ENCODE measurements around the gene EIF4E.
"Not testable (repeated sequence)": the region's sequence is repeated elsewhere in the genome, so short reads cannot be mapped to it uniquely, and the experiment has no call there.

The EIF4E gene

DNA sequence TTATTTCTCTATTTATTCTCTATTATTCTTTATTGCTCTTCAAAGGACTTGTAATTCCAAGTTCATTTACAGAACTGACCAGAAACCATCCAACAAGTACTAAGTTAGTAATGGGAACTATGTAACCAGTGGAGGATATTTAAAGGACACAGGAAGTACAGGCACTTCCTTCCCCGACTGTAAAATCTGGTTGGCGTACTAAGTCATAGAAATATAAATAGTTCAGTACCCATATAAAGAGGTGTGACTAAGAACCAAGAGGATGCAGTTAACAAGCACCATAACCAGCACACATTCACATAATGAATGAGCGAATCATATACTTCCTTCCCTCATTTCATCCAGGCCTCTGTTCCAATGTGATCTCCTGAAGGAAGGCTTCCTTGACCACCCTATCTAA is 3.6 kb upstream of the EIF4E start:
- DNase-seq, result no peak

GRCh38 chr4:98930311-98930865 is 1.5 kb upstream of the EIF4E start:
- no peak for DNase-seq

- peak in 42 of 56 donors; percentile 14 to 87 (median 59) for DNase-seq
Observed at GRCh38 chr4:98929341-98930267, 671 bp upstream of the EIF4E start.

DNA sequence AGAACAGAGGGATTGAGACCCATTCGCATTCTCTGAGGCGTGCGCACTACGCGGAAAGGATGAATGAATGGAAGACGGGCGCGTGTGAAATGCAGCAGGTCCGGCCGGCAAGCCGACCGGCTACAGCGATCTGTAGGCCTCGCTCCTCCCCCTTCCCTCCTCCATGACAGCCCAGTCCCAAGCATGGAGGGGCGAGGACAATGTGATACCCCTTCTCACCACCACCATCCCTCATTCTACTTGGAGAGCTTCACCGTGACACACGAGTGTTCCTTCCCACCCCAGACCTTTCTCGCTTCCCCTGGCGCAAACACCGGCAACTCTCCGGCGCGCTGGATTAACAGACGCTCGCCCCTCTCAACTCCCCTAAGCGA is 815 bp downstream of the EIF4E start:
- DNase-seq, result peak in 47 of 56 donors; percentile 3 to 79 (median 55)

GRCh38 chr4:98926257-98926656 is 2.7 kb downstream of the EIF4E start:
- DNase-seq, result not testable (repeated sequence)

DNA sequence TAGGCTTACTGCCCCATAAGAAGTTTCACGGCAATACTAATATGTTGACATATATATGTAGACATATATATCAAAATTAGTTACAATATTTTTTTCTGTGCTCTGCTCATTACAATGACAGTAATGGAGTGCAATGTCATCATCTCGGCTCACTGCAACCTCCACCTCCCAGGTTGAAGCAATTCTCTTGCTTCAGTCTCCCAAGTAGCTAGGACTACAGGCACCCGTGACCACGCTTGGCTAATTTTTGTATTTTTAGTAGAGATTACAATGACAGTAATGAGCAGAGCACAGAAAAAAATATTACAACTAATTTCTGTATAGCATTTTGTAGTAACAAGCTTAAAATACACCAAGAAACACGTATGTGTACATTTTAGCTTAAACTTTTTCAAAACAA is 7.6 kb downstream of the EIF4E start:
- DNase-seq, result no peak

DNA sequence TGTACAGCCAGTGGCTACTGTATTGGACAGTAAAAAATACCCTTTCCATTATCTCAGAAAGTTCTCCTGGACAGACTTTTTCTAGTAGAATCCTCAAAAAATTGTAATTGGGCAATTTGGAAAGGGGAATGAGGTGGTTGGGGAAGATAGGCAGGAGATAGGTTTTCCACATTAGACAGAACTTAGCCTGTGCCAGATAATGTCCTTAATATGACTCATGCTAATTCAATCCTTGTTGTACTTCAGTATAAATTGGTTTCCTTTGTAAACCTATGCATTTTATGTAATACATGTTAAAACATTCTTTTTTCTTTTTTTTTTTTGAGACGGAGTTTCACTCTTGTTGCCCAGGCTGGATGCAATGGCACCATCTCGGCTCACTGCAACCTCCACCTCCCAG is 8.9 kb downstream of the EIF4E start:
- DNase-seq, result no peak

DNA sequence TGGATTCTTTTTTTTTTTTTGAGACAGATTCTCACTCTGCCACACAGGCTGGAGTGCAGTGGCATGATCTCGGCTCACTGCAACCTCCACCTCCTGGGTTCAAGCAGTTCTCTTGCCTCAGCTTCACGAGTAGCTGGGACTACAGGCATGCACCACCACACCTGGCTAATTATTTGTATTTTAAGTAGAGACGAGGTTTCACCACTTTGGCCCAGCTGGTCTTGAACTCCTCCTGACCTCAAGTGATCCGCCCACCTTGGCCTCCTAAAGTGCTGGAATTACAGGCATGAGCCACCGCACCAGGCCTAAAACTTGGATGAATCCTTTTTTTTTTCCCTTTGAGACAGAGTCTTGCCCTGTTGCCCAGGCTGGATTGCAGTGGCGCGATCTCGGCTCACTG is 18.2 kb downstream of the EIF4E start:
- not testable (repeated sequence) for DNase-seq

DNA sequence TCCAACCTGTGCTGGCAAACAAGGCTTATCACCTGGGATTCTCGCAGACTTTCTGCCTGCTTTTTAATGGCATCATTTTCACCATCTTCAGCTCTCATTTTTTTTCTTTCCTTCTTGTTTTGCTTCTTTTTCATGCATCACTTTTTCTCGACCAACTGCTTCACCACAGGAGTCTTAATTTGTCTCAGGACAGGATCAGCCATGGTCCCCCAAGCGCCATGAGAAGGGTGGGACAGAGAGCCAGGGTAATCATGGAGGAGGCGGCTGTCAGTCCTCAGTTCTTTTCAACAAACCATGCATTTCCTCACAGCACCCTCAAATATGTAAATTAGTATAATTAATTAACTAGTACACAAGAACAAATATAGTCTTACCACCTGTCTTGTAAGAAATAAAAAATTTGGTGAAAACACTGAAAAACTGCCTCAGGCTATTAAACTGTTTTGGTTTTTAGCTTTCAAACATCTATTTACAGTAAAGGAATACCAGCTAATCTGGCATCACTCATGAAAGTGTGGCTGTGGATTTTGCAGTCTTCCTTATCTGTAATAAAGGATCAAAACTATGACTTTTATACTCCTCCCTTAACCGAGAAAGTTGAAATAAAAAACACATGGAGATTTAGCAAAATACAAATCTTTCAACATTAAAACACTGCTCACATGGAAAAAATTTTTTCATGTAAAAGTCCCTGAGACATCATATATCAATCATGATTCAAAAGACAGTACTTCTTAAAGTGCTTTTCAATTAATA is 19.1 kb downstream of the EIF4E start:
- DNase-seq, result no peak

GRCh38 chr4:98908703-98909262 is 20.1 kb downstream of the EIF4E start:
- no peak for DNase-seq

DNA sequence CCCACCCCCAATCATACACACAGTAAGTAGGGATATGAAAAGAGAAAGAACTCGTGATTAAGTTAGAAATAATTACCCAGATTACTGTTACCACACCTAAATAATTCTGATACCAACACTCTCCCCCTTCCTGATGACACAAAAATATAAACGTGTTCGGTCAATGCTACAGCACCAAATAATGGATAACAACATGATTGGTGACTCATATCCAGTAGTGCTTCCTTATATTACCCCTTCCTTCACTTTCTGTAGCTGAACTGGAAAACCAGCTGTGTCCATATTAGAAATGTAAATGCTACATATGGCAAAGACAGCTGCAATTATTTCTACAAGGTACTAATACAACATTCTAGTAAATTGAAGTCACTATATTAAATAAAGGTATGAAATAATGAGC is 20.8 kb downstream of the EIF4E start:
- DNase-seq, result no peak

- DNase-seq, result no peak
Observed at GRCh38 chr4:98905839-98906238, 23.1 kb downstream of the EIF4E start.

GRCh38 chr4:98905297-98905696 is 23.6 kb downstream of the EIF4E start:
- DNase-seq, result no peak

- no peak for DNase-seq
Observed at GRCh38 chr4:98903963-98904362, 25.0 kb downstream of the EIF4E start.

GRCh38 chr4:98903561-98903960 is 25.4 kb downstream of the EIF4E start:
- no peak for DNase-seq

DNA sequence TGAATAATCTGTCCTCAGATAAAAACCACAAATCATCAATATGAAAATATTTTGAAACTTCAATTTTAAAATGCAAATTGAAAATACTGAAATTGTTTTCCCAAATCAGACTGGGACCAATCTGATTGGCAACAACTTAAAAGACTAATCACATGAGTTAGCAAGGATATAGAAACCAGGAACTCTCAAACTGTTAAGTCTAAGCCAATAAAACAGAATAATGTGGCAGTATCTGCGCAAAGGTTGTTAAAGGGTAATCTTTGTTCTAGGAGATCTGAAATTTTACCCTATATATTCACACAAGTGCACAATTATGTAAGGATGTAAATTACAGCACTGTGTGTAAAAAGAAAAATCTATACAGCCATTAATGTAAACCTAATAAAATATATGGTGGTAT is 29.7 kb downstream of the EIF4E start:
- DNase-seq, result no peak

- no peak for DNase-seq
Observed at GRCh38 chr4:98891478-98892337, 37.2 kb downstream of the EIF4E start.

- DNase-seq, result no peak
Observed at GRCh38 chr4:98890702-98891455, 38.1 kb downstream of the EIF4E start.

GRCh38 chr4:98887145-98887544 is 41.8 kb downstream of the EIF4E start:
- no peak for DNase-seq

GRCh38 chr4:98886382-98886781 is 42.6 kb downstream of the EIF4E start:
- not testable (repeated sequence) for DNase-seq
